Measurements from ENCODE around the gene RAI14. TPM values are rescaled to one million over a fixed set of nuclear protein-coding genes. Genes with fewer than 3 reads are reported as not detected.
"Not testable (repeated sequence)": the region's sequence is repeated elsewhere in the genome, so short reads cannot be mapped to it uniquely, and the experiment has no call there.

RAI14 gene
- total and polyA plus RNA-seq, 2 donors from 2014 or later: 13.2 to 60.3 TPM

- DNase-seq: peak in 1 of 5 donors; percentile 44
Observed at GRCh38 chr5:34772267-34773098, 116.4 kb downstream of the RAI14 start.

GRCh38 chr5:34774139-34774538 is 118.0 kb downstream of the RAI14 start:
- DNase-seq: no peak
- FAIRE-seq: no peak
- H3K27ac ChIP-seq (ENCODE audit: low read depth in 2 of 2, low read length in 2 of 2): no peak overlapping the region
- H3K27me3 ChIP-seq (ENCODE audit: control insufficient read depth, insufficient read depth, low read length): no peaks in the 10 kb centered on the region
- H3K4me3 ChIP-seq (ENCODE audit: low read length in 3 of 3): no peak overlapping the region
- no peak overlapping the region for H3K9ac ChIP-seq (ENCODE audit: low read length in 3 of 3)
- H3K4me1 ChIP-seq (ENCODE audit: control insufficient read depth in 2 of 3, insufficient read depth in 2 of 3, low read depth in 1 of 3, low read length in 3 of 3): no peaks in the 10 kb centered on the region
- H3K36me3 ChIP-seq (ENCODE audit: control insufficient read depth in 2 of 3, insufficient read depth in 3 of 3, low read length in 3 of 3): no peaks in the 10 kb centered on the region
- TF ChIP-seq CTCF (IDR thresholded peaks at IDR 0.05; ENCODE audit: borderline replicate concordance, extremely low read depth, insufficient read depth): no peak
- intact Hi-C loops (cut with DNase I): no loop called here
- H3K9me3 ChIP-seq (ENCODE audit: control insufficient read depth in 2 of 3, insufficient read depth in 1 of 3, low read length in 3 of 3): no peaks in the 10 kb centered on the region

More at GRCh38 chr5:34772267-34773098, 116.4 kb downstream of the RAI14 start:
- no peak for FAIRE-seq
- Histone ChIP-seq H3K27ac (ENCODE audit: low read depth in 2 of 2, low read length in 2 of 2) (no peak overlapping the region), H3K36me3 (ENCODE audit: control insufficient read depth in 2 of 3, insufficient read depth in 3 of 3, low read length in 3 of 3) (no peaks in the 10 kb centered on the region), H3K9ac (ENCODE audit: low read length in 3 of 3) (no peak overlapping the region), H3K4me3 (ENCODE audit: low read length in 3 of 3) (no peak overlapping the region), H3K27me3 (ENCODE audit: control insufficient read depth, insufficient read depth, low read length) (no peaks in the 10 kb centered on the region), H3K9me3 (ENCODE audit: control insufficient read depth in 2 of 3, insufficient read depth in 1 of 3, low read length in 3 of 3) (no peaks in the 10 kb centered on the region), H3K4me1 (ENCODE audit: control insufficient read depth in 2 of 3, insufficient read depth in 2 of 3, low read depth in 1 of 3, low read length in 3 of 3) (no peaks in the 10 kb centered on the region)
- TF ChIP-seq CTCF (IDR thresholded peaks at IDR 0.05; ENCODE audit: borderline replicate concordance, extremely low read depth, insufficient read depth): no peak
- intact Hi-C loops (cut with DNase I): no loop called here

GRCh38 chr5:34774678-34775077 is 118.5 kb downstream of the RAI14 start:
- H3K9ac ChIP-seq (ENCODE audit: low read length in 3 of 3); H3K4me3 ChIP-seq (ENCODE audit: low read length in 3 of 3); H3K27me3 ChIP-seq (ENCODE audit: control insufficient read depth, insufficient read depth, low read length); FAIRE-seq; H3K4me1 ChIP-seq (ENCODE audit: control insufficient read depth in 2 of 3, insufficient read depth in 2 of 3, low read depth in 1 of 3, low read length in 3 of 3); H3K27ac ChIP-seq (ENCODE audit: low read depth in 2 of 2, low read length in 2 of 2); H3K9me3 ChIP-seq (ENCODE audit: control insufficient read depth in 2 of 3, insufficient read depth in 1 of 3, low read length in 3 of 3); intact Hi-C loops (cut with DNase I); H3K36me3 ChIP-seq (ENCODE audit: control insufficient read depth in 2 of 3, insufficient read depth in 3 of 3, low read length in 3 of 3); DNase-seq: not testable (repeated sequence)

- FAIRE-seq: no peak
- Histone ChIP-seq H3K4me3 (ENCODE audit: low read length in 3 of 3) (no peak overlapping the region), H3K9me3 (ENCODE audit: control insufficient read depth in 2 of 3, insufficient read depth in 1 of 3, low read length in 3 of 3) (no peaks in the 10 kb centered on the region), H3K4me1 (ENCODE audit: control insufficient read depth in 2 of 3, insufficient read depth in 2 of 3, low read depth in 1 of 3, low read length in 3 of 3) (no peaks in the 10 kb centered on the region), H3K9ac (ENCODE audit: low read length in 3 of 3) (no peak overlapping the region), H3K27ac (ENCODE audit: low read depth in 2 of 2, low read length in 2 of 2) (no peak overlapping the region), H3K27me3 (ENCODE audit: control insufficient read depth, insufficient read depth, low read length) (no peaks in the 10 kb centered on the region), H3K36me3 (ENCODE audit: control insufficient read depth in 2 of 3, insufficient read depth in 3 of 3, low read length in 3 of 3) (no peaks in the 10 kb centered on the region)
- intact Hi-C loops (cut with DNase I): no loop called here
- TF ChIP-seq CTCF (IDR thresholded peaks at IDR 0.05; ENCODE audit: borderline replicate concordance, extremely low read depth, insufficient read depth): no peak
- no peak for DNase-seq
Observed at GRCh38 chr5:34775886-34776285, 119.8 kb downstream of the RAI14 start.

Data from kidney (tissue), 14 donors.